H1 (cell line): ENCODE data around the gene TTC28. TPM values are rescaled to one million over a fixed set of nuclear protein-coding genes. Genes with fewer than 3 reads are reported as not detected.

Experiments used
- CTCF ChIA-PET: fragments of 300-600 bp; sonication (Branson Sonifier 250); formaldehyde crosslinking; loops from one replicate; lab custom pipeline; 2021; ENCODE audit not compliant: partially characterized antibody; lab: Charles Lee
- POLR2A ChIA-PET: fragments of 300-600 bp; sonication (Branson Sonifier 250); formaldehyde crosslinking; loops from one replicate; lab custom pipeline; 2021; ENCODE audit warnings: inconsistent platforms; ENCODE audit not compliant: partially characterized antibody; lab: Charles Lee
- DNase-seq, 2 experiments: peaks; one replicate each; pipeline versions ENCODE4 v3.0.0 to v3.0.0-alpha.2; 2010 to 2022; ENCODE audit warnings: low spot score in 2 of 2, low read depth in 1 of 2, mixed read lengths in 1 of 2
- FAIRE-seq: peaks from 2 replicates; lab custom pipeline; 2011; peaks lifted over from hg19 to GRCh38; lab: Jason Lieb, UNC
- H2AFZ ChIP-seq: 2 replicates; pipeline ENCODE4 v1.8.1; 2012; ENCODE audit warnings: low read length, inconsistent platforms
- H2AK5ac ChIP-seq: 2 replicates; pipeline ENCODE4 v1.6.1; 2013; ENCODE audit warnings: low read depth, low read length
- H2BK120ac ChIP-seq: replicated peaks from 2 replicates; pipeline ENCODE3; 2013; ENCODE audit warnings: low read depth, low read length, inconsistent platforms
- H2BK12ac ChIP-seq: 2 replicates; pipeline ENCODE4 v1.6.1; 2013; ENCODE audit warnings: low read depth, low read length
- H2BK15ac ChIP-seq: 2 replicates; pipeline ENCODE4 v1.6.1; 2013; ENCODE audit warnings: low read length
- H2BK20ac ChIP-seq: 2 replicates; pipeline ENCODE4 v1.6.1; 2013; ENCODE audit warnings: low read length
- H2BK5ac ChIP-seq: 2 replicates; pipeline ENCODE4 v1.6.1; 2013; ENCODE audit warnings: low read depth, low read length
- H3K14ac ChIP-seq: 2 replicates; pipeline ENCODE4 v1.6.1; 2013; ENCODE audit warnings: inconsistent platforms; ENCODE audit not compliant: insufficient read length
- H3K18ac ChIP-seq: 2 replicates; pipeline ENCODE4 v1.6.1; 2013; ENCODE audit warnings: low read length; ENCODE audit errors: extremely low read depth
- H3K23ac ChIP-seq: 2 replicates; pipeline ENCODE4 v1.6.1; 2013; ENCODE audit warnings: inconsistent platforms; ENCODE audit not compliant: insufficient read length
- H3K23me2 ChIP-seq: 2 replicates; pipeline ENCODE4 v1.6.1; 2013; ENCODE audit warnings: low read depth, low read length
- H3K27ac ChIP-seq: 2 replicates; pipeline ENCODE4 v1.6.1; 2011; ENCODE audit warnings: low read depth, low read length, inconsistent platforms
- H3K27me3 ChIP-seq, 4 experiments: replicated peaks in 1 of 4; 1 replicate in 1 of 4; 2 replicates in 3 of 4; pipeline versions ENCODE4 v1.6.1 to v1.8.1; 2011 to 2013; ENCODE audit warnings: low read length in 3 of 4, mild to moderate bottlenecking in 3 of 4, inconsistent platforms in 2 of 4, mixed read lengths in 2 of 4, moderate library complexity in 1 of 4; ENCODE audit not compliant: control insufficient read depth in 3 of 4, insufficient read depth in 3 of 4; ENCODE audit errors: extremely low read depth in 1 of 4
- H3K36me3 ChIP-seq, 4 experiments: 2 replicates each; pipeline versions ENCODE4 v1.6.1 to v1.8.1; 2011 to 2013; ENCODE audit warnings: mild to moderate bottlenecking in 4 of 4, low read length in 3 of 4, moderate library complexity in 2 of 4, control low read depth in 1 of 4, inconsistent platforms in 1 of 4; ENCODE audit not compliant: insufficient read depth in 4 of 4, control insufficient read depth in 2 of 4
- H3K4ac ChIP-seq: replicated peaks from 2 replicates; pipeline ENCODE3; 2013; ENCODE audit warnings: low read length, low read depth, mixed read lengths, inconsistent platforms; ENCODE audit not compliant: insufficient read length
- H3K4me1 ChIP-seq, 4 experiments: replicated peaks in 1 of 4; 1 replicate in 1 of 4; 2 replicates in 3 of 4; pipeline versions ENCODE4 v1.6.1 to v1.8.1; 2011 to 2013; ENCODE audit warnings: low read length in 3 of 4, inconsistent platforms in 2 of 4, mixed read lengths in 1 of 4; ENCODE audit not compliant: insufficient read depth in 4 of 4, control insufficient read depth in 3 of 4
- H3K4me2 ChIP-seq, 2 experiments: 2 replicates each; pipeline versions ENCODE4 v1.6.1 to v1.8.1; 2011 to 2013; ENCODE audit warnings: low read depth in 2 of 2, low read length in 2 of 2, control low read depth in 1 of 2, inconsistent platforms in 1 of 2, mild to moderate bottlenecking in 1 of 2; ENCODE audit not compliant: insufficient read depth in 1 of 2
- H3K4me3 ChIP-seq, 4 experiments: fragments of 200-600, 300-600 bp in 1 of 4; sonication (generic), shearing (Covaris generic), sonication (Bioruptor Twin) in 1 of 4; 2 replicates each; pipeline versions ENCODE4 v1.5.1 to v1.8.1; 2011 to 2016; ENCODE audit warnings: low read length in 4 of 4, low read depth in 3 of 4, control low read depth in 2 of 4, inconsistent platforms in 2 of 4, mild to moderate bottlenecking in 2 of 4, mixed read lengths in 1 of 4, moderate library complexity in 1 of 4; ENCODE audit not compliant: insufficient read depth in 2 of 4; ENCODE audit errors: extremely low read depth in 1 of 4
- H3K56ac ChIP-seq: replicated peaks from 2 replicates; pipeline ENCODE3; 2013; ENCODE audit warnings: low read depth, mild to moderate bottlenecking, mixed read lengths, low read length, inconsistent platforms; ENCODE audit not compliant: insufficient read length
- H3K79me1 ChIP-seq: 2 replicates; pipeline ENCODE4 v1.6.1; 2013; ENCODE audit warnings: low read depth, low read length, control low read depth
- H3K79me2 ChIP-seq, 2 experiments: 2 replicates each; pipeline versions ENCODE4 v1.6.1 to v1.8.1; 2012 to 2013; ENCODE audit warnings: low read length in 2 of 2, mild to moderate bottlenecking in 2 of 2, inconsistent platforms in 1 of 2; ENCODE audit not compliant: insufficient read depth in 2 of 2, control insufficient read depth in 1 of 2
- H3K9ac ChIP-seq, 4 experiments: replicated peaks in 1 of 4; 1 replicate in 1 of 4; 2 replicates in 3 of 4; pipeline versions ENCODE4 v1.6.1 to v1.8.1; 2011 to 2013; ENCODE audit warnings: low read depth in 3 of 4, low read length in 3 of 4, control low read depth in 2 of 4, mild to moderate bottlenecking in 2 of 4, moderate library complexity in 2 of 4, inconsistent platforms in 1 of 4; ENCODE audit errors: extremely low read depth in 1 of 4
- H3K9me3 ChIP-seq, 2 experiments: 2 replicates each; pipeline versions ENCODE4 v1.6.1 to v1.8.1; 2012 to 2013; ENCODE audit warnings: mild to moderate bottlenecking in 2 of 2, moderate library complexity in 2 of 2, control low read depth in 1 of 2, inconsistent platforms in 1 of 2, low read depth in 1 of 2, low read length in 1 of 2, mixed read lengths in 1 of 2; ENCODE audit not compliant: insufficient read depth in 2 of 2
- H4K20me1 ChIP-seq, 2 experiments: replicated peaks in 1 of 2; 2 replicates each; pipeline versions ENCODE3 to v1.8.1; 2011 to 2013; ENCODE audit warnings: inconsistent platforms in 2 of 2, low read length in 2 of 2, mild to moderate bottlenecking in 1 of 2; ENCODE audit not compliant: insufficient read depth in 2 of 2, control insufficient read depth in 1 of 2
- H4K5ac ChIP-seq: 2 replicates; pipeline ENCODE4 v1.6.1; 2013; ENCODE audit warnings: low read length, low read depth, mixed read lengths, inconsistent platforms; ENCODE audit not compliant: insufficient read length
- H4K8ac ChIP-seq: 2 replicates; pipeline ENCODE4 v1.8.0; 2013; ENCODE audit warnings: mild to moderate bottlenecking, moderate library complexity, low read length, inconsistent platforms; ENCODE audit not compliant: insufficient read depth; ENCODE audit errors: extremely low read depth
- H4K91ac ChIP-seq: replicated peaks from 2 replicates; pipeline ENCODE3; 2013; ENCODE audit warnings: low read length, mixed read lengths, inconsistent platforms; ENCODE audit not compliant: insufficient read length
- CBX5 ChIP-seq: fragments of 300-800, 300-1000 bp; sonication (generic); IDR thresholded peaks from 2 replicates; pipeline ENCODE4 v1.7.1; 2016; ENCODE audit warnings: antibody characterized with exemption, low read length, low read depth
- RAD21 ChIP-seq, 2 experiments: IDR thresholded peaks in 1 of 2; conservative IDR thresholded peaks in 1 of 2; 2 replicates each; pipeline ENCODE4 v1.6.1; 2011; ENCODE audit warnings: low read depth in 2 of 2, low read length in 2 of 2, improper control_type of control experiment in 1 of 2, inconsistent platforms in 1 of 2, mild to moderate bottlenecking in 1 of 2, moderate library complexity in 1 of 2
- SIN3A ChIP-seq, 2 experiments: IDR thresholded peaks in 1 of 2; conservative IDR thresholded peaks in 1 of 2; 2 replicates each; pipeline ENCODE4 v1.6.1; 2011 to 2012; ENCODE audit warnings: low read length in 2 of 2, improper control_type of control experiment in 1 of 2, low read depth in 1 of 2, mild to moderate bottlenecking in 1 of 2
- TAF1 ChIP-seq: IDR thresholded peaks from 2 replicates; pipeline ENCODE4 v1.6.1; 2011; ENCODE audit warnings: mild to moderate bottlenecking, low read depth, low read length
- WGBS, 2 experiments: shearing (Covaris generic) in 1 of 2; methylation state at CpG; one replicate each; pipeline versions ENCODE4 v1.1.6 to v1.1.7; 2013 to 2015; ENCODE audit warnings: low lambda C conversion rate in 2 of 2, mixed read lengths in 2 of 2, inconsistent platforms in 1 of 2, low coverage in 1 of 2, missing lambda C conversion rate in 1 of 2; ENCODE audit not compliant: insufficient replicate concordance in 2 of 2, insufficient coverage in 1 of 2, insufficient read length in 1 of 2; ENCODE audit errors: extremely low coverage in 1 of 2, missing lambda C conversion rate in 1 of 2; 5-methylcytosine and 5-hydroxymethylcytosine counted together
- polyA plus RNA-seq, 7 experiments: library from polyadenylated mRNA; depleted of rRNA in 3 of 7; stranded (reverse) in 5 of 7; unstranded in 2 of 7; fragments of >200 nt in 5 of 7; fragments of 200-250 nt in 2 of 7; gene quantifications; 1 replicate in 5 of 7; 2 replicates in 1 of 7; 4 replicates in 1 of 7; pipeline versions ENCODE4 v1.2.1 to v1.2.3, GENCODE V29; 2011 to 2013; ENCODE audit warnings: missing spikeins in 2 of 7, mixed read lengths in 2 of 7
- total RNA-seq: library from RNA; stranded (reverse); fragmentation: NEBNext Ultra II Directional; extraction: Animal tissue kit (Norgen Biotek cat#: 25700); gene quantifications from 2 replicates; pipeline ENCODE4 v1.2.1, GENCODE V29; 2021
- TF ChIP-seq, protein P1 (sequence below): IDR thresholded peaks from 2 replicates; pipeline ENCODE4 v1.6.1; 2011; ENCODE audit warnings: low read depth, mild to moderate bottlenecking, low read length; ENCODE audit not compliant: insufficient read depth
- TF ChIP-seq, protein P2 (sequence below): IDR thresholded peaks from 2 replicates; pipeline ENCODE4 v1.6.1; 2012; ENCODE audit warnings: inconsistent platforms

Gene TTC28
- total and polyA plus RNA-seq, 2 of the 8 experiments (the other 6 are each of a cell fraction or from before 2014, with no cell fraction given): 2.6 to 12.6 TPM

GRCh38 chr22:28208787-28209186, 470.9 kb downstream of the TTC28 start:
- no peak overlapping the region for H2AFZ ChIP-seq
- H3K4me1 ChIP-seq: peaks cover 0 to 9% (median 2%) of the 10 kb centered on the region in 4 experiments; a peak in 4 of 7 replicates
- no peaks in the 10 kb centered on the region for H3K36me3 ChIP-seq
- H4K8ac ChIP-seq: no peak overlapping the region
- no peak overlapping the region for H3K27ac ChIP-seq
- H3K79me2 ChIP-seq: no peaks in the 10 kb centered on the region
- no peaks in the 10 kb centered on the region for H3K9me3 ChIP-seq
- DNase-seq: no peak
- no peak overlapping the region for H3K18ac ChIP-seq
- no peaks in the 10 kb centered on the region for H3K23me2 ChIP-seq
- H3K4ac ChIP-seq: no peak overlapping the region
- H2AK5ac ChIP-seq: no peak overlapping the region
- no peak overlapping the region for H2BK120ac ChIP-seq
- no peak overlapping the region for H2BK5ac ChIP-seq
- H2BK15ac ChIP-seq: no peak overlapping the region
- 84% methylated on average over 2 of the region's 2 CpGs; no CpG with 5 or more reads in 1 of the 2 experiments for WGBS, 2 experiments
- H3K56ac ChIP-seq: no peak overlapping the region
- no peak for FAIRE-seq
- ChIA-PET CTCF (interaction anchor here (0.7 to 1.5 kb wide), 3 partner anchors 44 to 357 kb away, joined by 3 to 4 read pairs (median 4); no protein-coding TSS in a partner anchor), POLR2A (no interaction called here)
- H4K5ac ChIP-seq: no peak overlapping the region
- H2BK12ac ChIP-seq: no peak overlapping the region
- no peak overlapping the region for H3K9ac ChIP-seq
- H3K23ac ChIP-seq: no peak overlapping the region
- H2BK20ac ChIP-seq: no peak overlapping the region
- no peaks in the 10 kb centered on the region for H3K79me1 ChIP-seq
- no peak overlapping the region for H4K91ac ChIP-seq
- H3K14ac ChIP-seq: no peak overlapping the region
- H4K20me1 ChIP-seq: peaks cover 0 to 2% of the 10 kb centered on the region in 2 experiments
- H3K4me2 ChIP-seq: peak overlapping the region in 1 of 2 experiments; percentile 51; a peak in 1 of 4 replicates
- H3K4me3 ChIP-seq: no peak overlapping the region
- peaks cover 0 to 3% (median 1%) of the 10 kb centered on the region in 4 experiments; a peak in 4 of 7 replicates for H3K27me3 ChIP-seq
- TF ChIP-seq SIN3A (conservative IDR thresholded peaks at IDR 0.05 in 1 of 2, IDR thresholded peaks at IDR 0.05 in 1 of 2; ENCODE audit: low read depth in 1 of 2, low read length in 2 of 2) (no peak), TAF1 (no peak), CBX5 (no peak), RAD21 (IDR thresholded peaks at IDR 0.05 in 1 of 2, conservative IDR thresholded peaks at IDR 0.05 in 1 of 2; ENCODE audit: low read depth in 2 of 2, low read length in 2 of 2) (no peak)
- TF ChIP-seq, protein P1, sequence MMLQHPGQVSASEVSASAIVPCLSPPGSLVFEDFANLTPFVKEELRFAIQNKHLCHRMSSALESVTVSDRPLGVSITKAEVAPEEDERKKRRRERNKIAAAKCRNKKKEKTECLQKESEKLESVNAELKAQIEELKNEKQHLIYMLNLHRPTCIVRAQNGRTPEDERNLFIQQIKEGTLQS: no peak
- TF ChIP-seq, protein P2, sequence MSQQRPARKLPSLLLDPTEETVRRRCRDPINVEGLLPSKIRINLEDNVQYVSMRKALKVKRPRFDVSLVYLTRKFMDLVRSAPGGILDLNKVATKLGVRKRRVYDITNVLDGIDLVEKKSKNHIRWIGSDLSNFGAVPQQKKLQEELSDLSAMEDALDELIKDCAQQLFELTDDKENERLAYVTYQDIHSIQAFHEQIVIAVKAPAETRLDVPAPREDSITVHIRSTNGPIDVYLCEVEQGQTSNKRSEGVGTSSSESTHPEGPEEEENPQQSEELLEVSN: no peak
